Ureter (tissue), 1 donor: ENCODE measurements around the gene FBXL2. TPM values are rescaled to one million over a fixed set of nuclear protein-coding genes. Genes with fewer than 3 reads are reported as not detected.

Experiments used
- DNase-seq: peaks from one replicate; pipeline ENCODE4 v3.0.0-alpha.2; 2020; ENCODE audit warnings: low spot score
- total RNA-seq: library from RNA; stranded (reverse); gene quantifications from one replicate; pipeline ENCODE4 v1.2.4, GENCODE V29; 2023
- donor health status: DM: yes; HTN: yes; CAD: no.

FBXL2 gene
- 17.8 TPM for total RNA-seq

- peak; percentile 62 for DNase-seq
Observed at GRCh38 chr3:33277193-33277882, at the start of gene FBXL2. TSS of gene FBXL2 (plus strand) at chr3:33277442. CDS start at chr3:33277513, 71 bp downstream.

- no peak for DNase-seq
Observed at GRCh38 chr3:33229066-33229465, 48.2 kb upstream of the FBXL2 start.

DNA sequence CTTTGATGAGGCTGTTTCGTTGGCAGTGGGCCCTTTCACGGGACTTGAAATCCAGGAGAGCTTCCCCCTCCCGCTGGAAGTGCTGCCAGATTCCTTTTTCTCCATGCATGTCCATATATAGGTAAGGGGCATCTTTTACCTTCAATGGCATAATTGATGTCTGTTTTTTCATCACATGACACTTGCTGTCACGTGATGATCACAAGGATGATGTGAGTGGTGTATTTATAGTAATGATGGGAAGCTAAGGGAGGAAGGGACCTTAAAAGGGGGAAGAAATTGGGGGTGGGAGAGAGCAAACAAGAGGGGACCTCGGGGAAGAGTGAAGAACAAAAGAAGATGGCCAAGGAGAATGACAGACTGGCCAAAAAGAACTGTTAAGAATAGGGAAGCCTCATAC, 47.3 kb upstream of the FBXL2 start:
- no peak for DNase-seq

DNA sequence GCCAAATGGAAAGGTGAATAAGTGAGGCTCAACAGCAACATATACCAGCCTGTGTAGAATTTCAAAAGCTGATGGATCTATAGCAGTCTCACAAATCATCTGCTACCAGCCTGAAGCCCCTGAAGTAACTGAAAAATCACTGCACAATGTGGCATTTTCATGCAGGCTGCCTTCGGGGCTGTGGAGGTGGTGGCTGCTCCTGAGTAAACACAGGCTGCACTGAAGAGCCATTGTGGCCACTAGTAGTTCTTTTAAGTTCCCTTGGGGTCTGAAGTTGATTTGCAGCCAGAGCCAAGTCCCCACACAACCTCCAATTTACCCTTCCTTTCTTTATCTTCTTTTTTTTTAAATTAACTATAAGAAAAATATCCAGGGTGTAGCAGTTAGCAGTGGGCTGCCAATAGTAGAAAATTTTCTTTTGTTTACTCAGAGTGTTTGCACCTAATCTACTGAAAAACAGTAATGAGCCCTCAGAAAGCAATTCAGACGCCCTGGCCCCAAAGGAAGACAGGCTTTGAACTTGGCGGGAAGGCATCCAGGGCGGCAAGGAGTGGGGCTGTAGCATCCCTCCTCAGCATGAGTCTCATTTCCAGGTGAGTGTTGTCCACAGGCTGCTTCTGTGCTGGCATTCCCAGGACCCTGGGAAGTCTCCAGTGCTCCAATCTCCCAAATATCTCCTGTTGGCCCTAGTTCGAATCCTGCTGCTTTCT, 45.3 kb upstream of the FBXL2 start:
- no peak for DNase-seq

DNA sequence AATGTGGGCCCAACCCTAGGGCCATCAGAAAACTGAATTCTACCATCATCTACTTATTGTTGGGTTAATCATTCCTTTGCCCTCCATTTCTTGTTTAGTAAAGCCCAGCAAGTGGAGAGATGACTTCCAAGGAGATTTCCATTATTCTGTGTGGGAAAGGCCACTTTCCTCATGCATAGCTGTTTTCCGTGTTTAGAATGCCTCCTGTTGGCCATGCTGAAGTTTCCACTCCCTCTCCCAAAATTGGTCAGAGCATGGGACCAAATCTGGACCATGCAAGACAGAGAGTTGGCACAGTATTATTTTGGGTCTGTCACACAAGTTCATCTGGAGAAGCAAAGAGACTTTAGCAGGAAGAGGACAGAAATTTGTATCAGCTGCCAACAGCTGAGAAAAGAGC, 43.4 kb upstream of the FBXL2 start:
- DNase-seq, result no peak

- DNase-seq, result no peak
Observed at GRCh38 chr3:33236005-33236404, 41.2 kb upstream of the FBXL2 start.

DNA sequence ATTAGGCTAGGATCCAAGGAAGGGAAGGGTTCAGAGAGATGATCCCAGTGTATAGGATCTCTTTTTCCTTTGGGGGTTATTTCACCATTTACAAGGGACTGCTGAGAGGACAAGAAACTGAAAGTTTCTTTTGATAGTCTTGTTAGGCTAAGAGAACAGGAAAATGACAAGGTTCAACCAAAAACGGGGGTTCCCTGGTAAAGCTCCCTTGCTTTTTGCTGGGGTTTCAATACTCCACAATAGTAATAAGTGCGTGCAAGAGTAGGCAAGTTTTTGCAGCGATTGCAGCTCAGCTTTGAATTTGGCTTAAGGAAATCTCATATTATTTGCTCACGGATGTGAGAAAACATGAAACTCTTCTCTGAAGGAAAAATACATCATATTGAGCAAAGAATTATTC, 39.8 kb upstream of the FBXL2 start:
- no peak for DNase-seq

DNA sequence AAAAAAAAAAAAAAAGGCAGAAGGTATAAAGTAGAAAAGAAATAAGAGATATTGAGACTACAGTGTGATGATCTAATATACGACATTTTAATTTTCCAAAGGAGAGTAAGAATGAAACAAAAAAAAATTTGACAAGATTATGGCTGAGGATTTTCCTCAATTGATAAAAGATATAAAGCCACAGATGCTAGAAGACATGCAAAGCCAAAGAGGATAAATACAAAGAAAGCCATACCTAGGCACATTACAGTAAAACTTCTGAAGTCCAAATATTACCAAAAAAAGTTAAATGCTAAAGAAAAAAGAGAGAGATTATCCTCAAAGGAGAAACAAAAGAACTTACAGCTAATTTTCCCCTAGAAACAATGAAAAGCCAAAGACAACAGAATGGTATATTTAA, 38.3 kb upstream of the FBXL2 start:
- DNase-seq, result no peak

DNA sequence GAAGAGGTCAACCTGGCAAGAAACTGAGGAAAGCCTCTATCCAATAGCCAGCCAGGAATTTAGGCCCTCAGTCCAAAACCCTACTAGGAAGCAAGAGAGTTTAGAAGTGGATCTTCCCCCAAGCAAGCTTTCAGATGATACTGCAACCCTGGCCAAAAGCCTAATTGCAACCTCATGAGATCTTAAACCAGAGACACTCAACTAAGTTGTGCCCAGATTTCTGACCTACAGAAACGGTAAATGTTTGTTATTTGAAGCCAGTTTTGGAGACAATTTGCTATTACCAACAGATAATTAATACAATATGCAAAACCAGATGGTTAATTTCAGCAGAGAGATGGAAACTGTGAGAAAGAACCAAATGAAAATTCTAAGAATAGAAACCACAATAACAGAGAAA, 37.0 kb upstream of the FBXL2 start:
- no peak for DNase-seq

DNA sequence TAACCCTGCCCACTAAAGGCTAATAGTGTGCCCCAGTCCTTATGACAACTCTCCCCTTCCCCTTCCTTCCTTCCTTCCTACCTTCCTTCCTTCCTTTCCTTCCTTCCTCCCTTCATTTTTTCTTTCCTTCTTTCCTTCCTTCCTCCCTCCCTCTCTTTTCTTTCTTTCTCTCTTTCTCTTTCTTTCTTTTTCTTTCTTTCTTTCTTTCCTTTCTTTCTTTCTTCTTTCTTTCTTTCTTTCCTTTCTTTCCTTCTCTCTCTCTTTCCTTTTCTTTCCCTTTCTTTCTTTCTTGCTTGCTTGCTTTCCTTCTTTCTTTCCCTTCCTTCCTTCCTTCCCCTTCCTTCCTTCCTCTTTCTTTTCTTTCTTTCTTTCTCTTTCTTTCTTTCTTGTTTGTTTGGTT, 30.5 kb upstream of the FBXL2 start:
- no peak for DNase-seq

DNA sequence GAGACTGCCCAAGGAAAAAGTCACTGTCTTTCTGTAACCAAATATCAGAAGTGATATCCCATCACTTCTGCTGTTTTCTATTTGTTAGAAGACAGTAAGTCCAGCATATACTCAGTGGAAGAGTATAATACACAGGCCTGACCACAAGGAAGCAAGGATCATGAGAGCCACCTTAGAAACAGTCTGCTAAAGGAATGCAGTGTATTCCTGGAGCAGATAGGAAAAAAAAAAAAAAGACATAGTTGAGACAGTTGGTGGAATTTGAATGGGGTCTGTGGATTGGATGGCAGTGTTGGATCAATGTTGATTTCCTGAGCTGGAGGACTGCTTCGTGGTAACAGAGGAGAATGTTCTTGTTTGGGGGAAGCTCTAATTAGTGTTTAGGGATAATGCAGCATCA, 26.5 kb upstream of the FBXL2 start:
- no peak for DNase-seq

GRCh38 chr3:33256249-33256648, 21.0 kb upstream of the FBXL2 start:
- DNase-seq, result no peak

- no peak for DNase-seq
Observed at GRCh38 chr3:33260104-33260503, 17.1 kb upstream of the FBXL2 start.

DNA sequence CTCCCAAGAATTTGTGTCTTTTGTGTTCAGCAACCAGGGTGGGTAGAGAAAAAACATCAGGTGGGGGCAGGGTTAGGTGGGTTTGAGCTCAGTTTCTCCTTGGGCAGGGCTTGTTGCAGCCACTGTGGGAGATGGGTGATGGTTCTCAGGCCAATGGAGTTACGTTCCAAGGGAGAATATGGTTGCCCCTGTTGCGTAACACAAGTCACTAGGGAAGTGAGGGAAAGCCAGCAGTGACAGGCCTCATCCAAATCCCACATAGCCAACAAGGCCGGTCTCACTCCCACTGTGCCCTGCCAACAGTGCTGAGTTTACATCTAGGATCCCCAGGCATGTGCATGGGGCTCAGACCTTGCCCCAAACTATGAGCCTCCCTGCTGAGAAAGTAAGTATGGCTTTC, 7.9 kb upstream of the FBXL2 start:
- DNase-seq, result no peak

- DNase-seq, result no peak
Observed at GRCh38 chr3:33271324-33271723, 5.9 kb upstream of the FBXL2 start.

DNA sequence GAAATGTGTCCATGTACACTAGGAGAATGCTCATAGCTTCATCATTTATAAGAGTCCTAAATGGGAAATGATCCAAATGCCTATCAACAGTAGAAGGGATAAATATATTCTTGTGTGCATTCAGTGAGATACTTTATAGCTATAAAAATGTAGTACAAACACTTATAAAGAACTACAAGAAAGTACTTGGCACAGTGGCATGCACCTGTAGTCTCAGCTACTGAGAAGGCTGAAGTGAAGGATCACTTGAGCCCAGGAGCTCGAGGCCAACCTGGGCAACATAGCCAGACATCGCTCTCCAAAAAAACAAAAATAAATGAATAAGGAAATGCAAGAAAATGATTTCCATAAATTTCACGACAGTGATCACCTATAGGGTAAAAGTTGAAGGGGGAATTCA, 3.6 kb upstream of the FBXL2 start:
- no peak for DNase-seq

GRCh38 chr3:33278163-33278562, 921 bp downstream of the FBXL2 start:
- DNase-seq, result no peak

- no peak for DNase-seq
Observed at GRCh38 chr3:33287672-33288282, 10.5 kb downstream of the FBXL2 start.

DNA sequence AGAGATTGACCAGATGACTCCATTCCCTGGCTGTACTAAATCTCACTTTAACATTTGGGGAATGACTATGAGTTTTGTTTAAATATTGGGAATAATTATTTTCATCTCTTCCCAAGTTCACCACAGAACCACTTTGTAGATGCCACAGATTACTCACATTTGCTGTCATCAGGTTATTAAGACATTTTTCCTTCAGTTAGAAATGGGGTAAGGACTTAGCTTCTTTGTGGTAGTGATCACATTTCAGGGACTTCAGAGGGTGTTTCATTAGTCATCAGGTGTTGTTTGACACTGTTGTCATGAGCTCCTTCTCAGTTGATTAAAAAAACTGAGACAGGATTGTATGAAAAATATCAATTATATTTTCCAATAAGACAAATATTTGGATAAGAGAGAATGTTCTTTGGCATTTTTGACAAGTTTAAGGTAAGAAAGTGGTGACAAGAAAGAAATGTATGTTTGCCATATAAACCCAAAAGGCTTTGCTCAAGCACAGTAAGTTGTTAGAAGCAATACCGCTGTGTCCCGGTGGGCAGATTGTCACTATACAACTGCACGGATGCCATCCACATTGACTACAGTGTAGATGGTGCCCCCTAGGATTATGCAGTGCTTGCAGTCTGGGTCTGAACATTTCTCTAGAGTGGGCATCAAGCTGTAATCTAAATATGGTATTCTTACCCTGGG, 22.3 kb downstream of the FBXL2 start:
- DNase-seq, result no peak

DNA sequence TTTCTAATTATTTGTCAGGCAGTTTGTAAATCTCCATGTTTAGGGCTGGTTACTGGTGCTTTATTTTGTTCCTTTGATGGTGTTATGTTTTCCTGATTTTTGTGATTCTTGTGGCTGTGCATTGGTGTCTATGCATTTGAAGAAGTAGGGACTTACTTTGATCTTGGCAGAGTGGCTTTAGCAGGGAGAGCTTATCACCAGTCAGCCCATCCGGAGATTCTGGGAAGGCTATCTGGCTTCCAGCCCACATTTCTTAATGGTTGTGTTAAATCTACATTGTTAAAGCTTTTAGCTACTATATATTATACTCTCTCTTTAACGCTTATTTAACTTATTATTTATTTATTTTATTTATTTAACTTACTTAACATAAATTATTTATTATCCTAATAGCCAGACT, 35.1 kb downstream of the FBXL2 start:
- DNase-seq, result no peak

DNA sequence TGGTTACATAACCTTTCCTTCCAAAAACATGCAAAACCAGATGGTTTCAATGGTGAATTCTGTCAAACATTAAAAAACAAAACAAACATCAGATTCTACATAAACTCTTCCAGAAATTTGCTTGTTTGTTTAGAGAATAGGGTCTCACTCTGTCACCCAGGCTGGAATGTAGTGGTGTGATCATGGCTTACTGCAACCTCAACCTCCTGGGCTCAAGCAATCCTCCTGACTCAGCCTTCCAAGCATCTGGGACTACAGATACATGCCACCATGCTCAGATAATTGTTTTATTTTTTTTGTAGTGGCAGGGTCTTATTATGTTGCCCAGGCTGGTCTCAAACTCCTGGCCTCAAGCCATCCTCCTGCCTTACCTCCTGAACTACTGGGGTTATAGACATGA, 36.1 kb downstream of the FBXL2 start:
- DNase-seq, result no peak

- DNase-seq, result no peak
Observed at GRCh38 chr3:33314993-33315392, 37.8 kb downstream of the FBXL2 start.

- DNase-seq, result no peak
Observed at GRCh38 chr3:33315826-33316225, 38.6 kb downstream of the FBXL2 start.
